RKO (cell line): ENCODE data around the gene BNC2.
A peak's percentile ranks its signal among the peaks of the same experiment; 100 is the strongest.
"Not testable (repeated sequence)": the region's sequence is repeated elsewhere in the genome, so short reads cannot be mapped to it uniquely, and the experiment has no call there.

ENCODE experiments used
- DNase-seq: peaks from one replicate; pipeline ENCODE4 v3.0.0-alpha.2; 2016; ENCODE audit warnings: low spot score

Gene BNC2

GRCh38 chr9:16870596-16871335 is at the start of gene BNC2:
Gene BNC2, minus strand, starts transcription at chr9:16870670. Its CDS starts 22 bp downstream, at chr9:16870648.
- DNase-seq = no peak

DNA sequence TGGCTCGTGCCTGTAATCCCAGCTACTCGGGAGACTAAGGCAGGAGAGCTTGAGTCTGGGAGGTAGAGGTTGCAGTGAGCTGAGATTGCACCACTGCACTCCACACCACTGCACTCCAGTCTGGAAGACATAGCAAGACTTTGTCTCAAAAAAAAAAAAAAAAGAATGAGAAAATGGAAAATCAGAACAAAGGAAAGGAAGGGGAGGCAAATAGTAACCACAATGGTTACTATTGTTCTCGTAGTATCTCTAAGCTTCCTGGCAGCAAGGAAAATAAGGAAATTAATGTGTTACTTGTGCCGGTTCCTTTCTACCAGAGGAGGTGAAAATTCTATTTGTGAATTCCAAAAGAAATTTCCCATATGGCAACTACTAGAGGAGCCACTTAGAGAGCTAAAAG is 48.5 kb upstream of the BNC2 start:
- no peak for DNase-seq

GRCh38 chr9:16915126-16915831 is 44.8 kb upstream of the BNC2 start:
- DNase-seq = no peak

- DNase-seq = no peak
These were observed 41.7 kb upstream of the BNC2 start for GRCh38 chr9:16912197-16912596.

- DNase-seq = not testable (repeated sequence)
These were observed 37.7 kb upstream of the BNC2 start for GRCh38 chr9:16908206-16908605.

DNA sequence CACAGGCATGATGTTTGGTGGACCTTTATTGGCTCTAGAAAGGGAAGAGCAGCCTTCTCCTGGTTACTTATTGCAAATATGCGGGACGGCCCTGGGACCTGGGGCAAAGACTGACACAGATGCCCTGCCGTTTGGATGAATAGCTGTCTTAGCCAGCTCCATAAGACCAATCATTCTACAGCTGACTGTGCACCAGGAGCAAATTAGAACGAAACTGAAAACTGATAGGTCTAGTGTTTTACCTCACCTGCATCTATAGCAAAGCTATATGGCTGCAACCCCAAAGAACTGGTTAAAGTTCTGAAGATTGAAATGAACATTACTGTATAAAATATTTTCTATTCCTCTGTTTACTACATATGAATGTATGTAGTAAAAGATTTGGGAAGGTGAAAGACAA is 34.2 kb upstream of the BNC2 start:
- DNase-seq = no peak

DNA sequence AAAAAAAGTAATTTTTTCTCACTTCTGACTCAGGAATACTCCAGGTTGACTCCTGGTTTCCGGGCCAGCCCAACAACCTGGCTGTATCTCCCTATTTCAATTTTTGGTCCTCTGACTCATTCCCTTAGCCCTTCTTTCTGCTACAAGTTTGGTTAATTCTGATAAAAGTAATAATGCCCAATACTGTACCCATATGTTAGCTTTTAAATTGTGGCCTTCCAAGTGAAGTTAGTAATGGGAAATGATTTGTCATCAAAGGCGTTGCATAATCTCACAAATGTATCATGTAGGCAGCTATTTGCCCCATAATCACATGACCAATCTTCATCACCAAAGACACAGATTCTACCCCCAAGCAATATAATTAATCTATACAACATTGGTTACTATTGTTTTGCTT is 31.1 kb upstream of the BNC2 start:
- peak; percentile 47 for DNase-seq

GRCh38 chr9:16899606-16900005 is 29.1 kb upstream of the BNC2 start:
- no peak for DNase-seq

- no peak for DNase-seq
These were observed 28.0 kb upstream of the BNC2 start for GRCh38 chr9:16898464-16898863.

DNA sequence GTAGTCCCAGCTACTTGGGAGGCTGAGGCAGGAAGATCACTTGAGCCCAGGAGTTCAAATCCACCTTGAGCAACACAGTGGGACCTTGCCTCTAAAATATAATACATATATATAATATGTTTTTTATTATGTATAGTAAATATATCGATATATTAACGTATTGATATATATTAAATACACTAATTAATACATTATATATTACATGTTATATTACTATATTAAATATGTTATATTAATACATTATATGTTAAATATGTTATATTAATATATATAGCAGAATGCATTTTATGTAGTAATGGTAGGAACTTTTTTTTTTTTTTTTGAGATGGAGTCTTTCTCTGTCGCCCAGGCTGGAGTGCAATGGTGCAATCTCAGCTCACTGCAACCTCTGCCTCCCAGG is 18.1 kb upstream of the BNC2 start:
- no peak for DNase-seq

GRCh38 chr9:16885931-16886330 is 15.5 kb upstream of the BNC2 start:
- DNase-seq = no peak

DNA sequence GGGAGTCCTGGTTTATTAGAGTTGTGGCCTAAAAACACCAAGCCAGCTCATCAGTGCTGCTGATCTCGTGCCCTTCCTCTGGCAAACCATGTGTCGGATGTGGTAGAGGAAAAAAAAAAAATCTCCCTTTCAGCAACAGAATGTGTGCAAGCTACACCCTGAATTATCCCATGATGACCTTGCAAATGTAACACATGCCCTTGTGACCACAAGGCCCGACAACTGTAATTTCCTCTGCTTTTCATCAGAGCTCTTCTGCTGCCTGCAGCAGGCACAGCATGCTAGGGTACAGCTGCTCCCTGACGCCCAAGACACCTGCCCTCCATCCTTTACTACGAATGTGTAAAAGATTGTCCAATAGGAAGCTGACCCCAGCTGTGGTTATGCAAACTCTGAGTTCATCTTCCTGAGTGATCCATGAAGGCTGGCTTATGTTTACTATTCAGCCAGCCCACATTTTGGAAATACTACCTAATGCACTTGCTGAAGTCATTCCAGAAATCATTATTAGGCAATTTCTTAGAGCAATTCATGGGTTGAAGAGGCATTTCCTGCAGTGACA is 14.6 kb upstream of the BNC2 start:
- no peak for DNase-seq

DNA sequence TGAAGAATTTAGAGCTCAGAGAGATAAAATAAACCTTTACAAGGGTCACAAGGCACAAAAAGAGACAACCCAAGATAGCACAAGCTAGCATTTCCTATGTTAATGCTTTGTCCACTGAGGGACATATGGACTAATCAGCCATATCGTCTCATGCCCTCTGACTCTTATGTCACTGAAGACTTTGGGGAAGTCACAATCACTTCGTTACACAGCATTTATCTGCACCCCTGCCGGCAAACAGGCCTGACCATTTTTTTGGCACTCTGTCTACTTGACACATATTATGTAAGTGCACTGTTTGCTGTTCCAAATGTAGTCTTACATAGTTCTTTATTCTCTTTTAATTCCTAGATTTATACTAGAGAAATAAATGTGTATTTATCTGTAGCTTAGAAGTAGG is 13.9 kb upstream of the BNC2 start:
- no peak for DNase-seq

DNA sequence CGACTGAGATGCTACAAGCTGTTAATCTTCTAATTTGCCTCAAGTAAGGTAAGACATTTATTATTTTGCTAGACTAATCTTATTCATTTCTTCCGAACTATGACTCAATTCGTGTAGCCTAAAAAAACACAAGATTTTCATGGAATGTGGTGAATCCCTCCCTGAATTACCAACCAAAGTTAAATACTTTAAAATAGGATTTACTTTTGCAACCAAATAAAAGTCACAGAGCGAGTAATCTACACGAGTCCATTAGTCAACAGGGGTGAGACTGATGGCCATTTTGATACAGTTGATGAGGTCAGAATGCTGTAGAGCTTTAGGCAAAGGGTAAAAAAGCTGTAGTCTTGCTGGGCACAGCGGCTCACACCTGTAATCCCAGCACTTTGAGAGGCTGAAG is 13.1 kb upstream of the BNC2 start:
- DNase-seq = peak; percentile 35

DNA sequence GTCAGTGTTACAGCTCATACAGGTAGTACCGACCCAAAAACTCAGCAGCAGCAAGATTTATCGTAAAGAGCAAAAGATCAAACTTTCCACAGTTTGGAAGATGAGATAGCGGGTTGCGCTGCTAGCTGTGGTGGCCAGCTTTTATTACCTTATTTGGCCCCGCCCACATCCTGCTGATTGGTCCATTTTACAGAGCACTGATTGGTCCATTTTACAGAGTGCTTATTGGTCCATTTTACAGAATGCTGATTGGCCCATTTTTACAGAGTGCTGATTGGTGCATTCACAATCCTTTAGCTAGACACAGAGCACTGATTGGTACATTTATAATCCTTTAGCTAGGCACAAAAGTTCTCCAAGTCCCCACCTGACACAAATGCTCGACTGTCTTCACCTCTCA is 12.0 kb upstream of the BNC2 start:
- not testable (repeated sequence) for DNase-seq

GRCh38 chr9:16879416-16879815 is 8.9 kb upstream of the BNC2 start:
- no peak for DNase-seq

- no peak for DNase-seq
These were observed 6.8 kb upstream of the BNC2 start for GRCh38 chr9:16877256-16877655.

DNA sequence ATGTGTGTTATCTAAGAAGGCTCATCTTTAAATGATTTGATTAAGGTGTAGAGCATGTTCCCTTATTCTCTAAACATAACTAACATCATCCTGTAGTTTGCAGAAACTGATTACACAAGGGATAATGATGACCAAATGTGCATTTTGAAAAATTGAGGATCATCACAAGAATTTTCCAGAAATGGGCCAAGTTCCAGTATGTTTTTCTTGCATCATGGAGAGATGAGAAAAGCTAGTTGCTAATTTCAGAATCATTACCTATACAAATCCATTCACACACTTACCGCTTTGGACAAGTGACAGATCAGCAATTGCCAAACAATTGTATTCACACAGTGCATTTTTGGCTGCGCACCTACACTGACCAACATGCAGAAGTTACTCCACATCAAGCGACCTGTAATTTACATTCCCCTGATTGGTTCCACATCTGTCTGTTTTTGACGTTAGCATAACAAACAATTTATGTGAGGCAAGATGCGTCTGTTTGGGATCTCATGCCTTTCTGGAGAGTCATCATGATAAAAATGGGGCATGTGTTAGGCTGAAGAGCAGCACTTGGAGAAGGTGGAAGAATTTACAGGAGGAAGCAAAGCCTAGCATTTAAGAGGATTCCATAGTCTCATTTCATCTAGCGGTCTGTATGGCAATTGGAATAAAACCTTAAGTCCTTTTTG is 2.8 kb upstream of the BNC2 start:
- no peak for DNase-seq

GRCh38 chr9:16871336-16872151 is 1.1 kb upstream of the BNC2 start:
- DNase-seq = no peak

DNA sequence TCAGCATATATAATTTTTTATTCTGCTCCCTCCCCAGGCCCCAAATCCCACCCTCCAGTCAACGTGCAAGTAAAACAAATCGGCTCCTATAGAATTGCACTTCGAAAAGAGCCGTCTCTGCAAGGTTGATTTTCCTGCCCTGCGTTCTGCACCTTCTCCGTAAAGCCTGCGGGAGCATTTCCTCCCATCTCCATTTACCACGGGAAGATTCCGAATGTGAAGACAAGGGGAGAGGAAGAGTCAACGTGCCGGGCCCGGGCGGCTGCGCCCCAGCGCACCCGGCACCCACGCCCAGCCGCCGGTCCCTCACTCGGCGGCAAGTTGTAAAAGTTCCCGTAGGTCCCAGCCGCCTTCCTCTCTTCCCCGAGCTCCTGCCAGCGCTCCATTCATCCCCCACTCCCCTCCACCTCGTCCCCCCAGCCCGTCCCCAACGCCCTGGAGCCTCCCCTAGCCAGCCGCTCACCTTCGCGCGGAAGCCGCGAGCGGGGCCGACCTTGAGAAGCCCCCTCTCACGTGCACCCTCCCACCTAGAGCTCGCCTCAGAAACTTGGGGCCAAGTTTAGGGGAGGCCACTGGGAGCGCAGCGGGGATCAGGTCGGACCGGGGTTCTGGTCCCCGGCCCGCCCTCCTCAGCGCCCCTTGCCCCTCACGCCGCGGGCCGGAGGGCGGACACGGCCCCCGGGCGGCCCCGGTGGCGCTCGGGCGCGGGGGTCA is 431 bp downstream of the BNC2 start:
- DNase-seq = no peak

DNA sequence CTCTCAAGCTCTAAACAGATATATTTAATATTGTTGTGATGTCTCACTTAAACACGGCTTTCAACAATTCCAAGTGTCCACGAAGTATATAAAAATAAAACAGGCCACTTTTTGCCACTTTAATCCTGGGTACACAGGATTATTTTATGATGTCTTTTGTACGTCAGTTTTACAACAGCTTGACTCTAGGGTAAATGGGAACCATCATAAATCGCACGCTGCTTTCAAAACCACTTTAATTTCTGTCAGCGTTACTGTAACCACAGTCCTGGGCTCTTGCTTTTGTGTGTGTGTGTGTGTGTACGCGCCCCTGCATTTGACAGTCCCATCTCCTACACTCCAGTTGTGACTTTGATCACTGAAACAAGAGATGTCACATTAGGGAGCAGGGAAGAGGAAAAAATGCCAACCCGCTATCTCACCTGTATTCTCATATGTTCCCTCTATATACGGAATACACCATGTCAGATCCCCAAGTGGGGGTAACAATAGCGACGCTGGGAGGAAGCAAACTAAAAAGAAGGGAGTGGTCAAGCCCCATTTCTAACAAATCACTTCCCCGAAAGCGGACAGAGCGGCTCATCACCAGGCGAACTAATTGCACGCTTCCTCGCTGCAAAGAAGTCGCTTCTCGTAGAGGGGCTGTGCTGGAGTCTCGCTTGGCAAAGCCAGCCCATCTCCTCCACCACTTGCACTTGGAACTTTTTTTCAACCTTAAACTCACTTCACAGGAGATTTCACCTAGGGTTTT is 1.2 kb downstream of the BNC2 start:
- DNase-seq = no peak
